Fibroblast of skin of left quadriceps (primary cell): ENCODE results near the gene BCL11A.

Source experiments
- DNase-seq, 2 experiments: peaks; one replicate each; pipeline ENCODE4 v3.0.0-alpha.2; 2013; ENCODE audit warnings: low read depth in 2 of 2

BCL11A gene

DNA sequence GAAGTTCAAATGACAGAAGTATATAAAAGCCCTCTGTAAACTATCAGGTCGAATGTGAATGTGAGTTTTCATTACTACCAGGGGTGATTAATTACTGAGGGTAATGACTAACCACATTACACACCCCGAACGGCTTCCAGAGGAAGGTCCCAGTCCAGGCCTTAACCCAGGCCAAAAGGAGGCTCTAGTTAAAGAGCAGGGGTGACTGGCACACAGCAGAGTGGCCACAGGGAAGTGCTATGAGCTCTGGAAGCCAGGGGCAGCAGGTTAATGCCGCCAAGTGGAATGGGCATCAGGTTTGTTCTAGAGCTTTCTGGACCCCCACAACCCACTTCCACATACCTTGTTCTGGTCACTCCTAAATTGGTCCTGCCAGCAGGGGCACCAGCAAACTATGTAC is 87.7 kb downstream of the BCL11A start:
- DNase-seq = no peak

- no peak for DNase-seq
Measured at GRCh38 chr2:60463249-60463648, 90.2 kb downstream of the BCL11A start.

GRCh38 chr2:60461421-60462108 is 91.9 kb downstream of the BCL11A start:
- no peak for DNase-seq

DNA sequence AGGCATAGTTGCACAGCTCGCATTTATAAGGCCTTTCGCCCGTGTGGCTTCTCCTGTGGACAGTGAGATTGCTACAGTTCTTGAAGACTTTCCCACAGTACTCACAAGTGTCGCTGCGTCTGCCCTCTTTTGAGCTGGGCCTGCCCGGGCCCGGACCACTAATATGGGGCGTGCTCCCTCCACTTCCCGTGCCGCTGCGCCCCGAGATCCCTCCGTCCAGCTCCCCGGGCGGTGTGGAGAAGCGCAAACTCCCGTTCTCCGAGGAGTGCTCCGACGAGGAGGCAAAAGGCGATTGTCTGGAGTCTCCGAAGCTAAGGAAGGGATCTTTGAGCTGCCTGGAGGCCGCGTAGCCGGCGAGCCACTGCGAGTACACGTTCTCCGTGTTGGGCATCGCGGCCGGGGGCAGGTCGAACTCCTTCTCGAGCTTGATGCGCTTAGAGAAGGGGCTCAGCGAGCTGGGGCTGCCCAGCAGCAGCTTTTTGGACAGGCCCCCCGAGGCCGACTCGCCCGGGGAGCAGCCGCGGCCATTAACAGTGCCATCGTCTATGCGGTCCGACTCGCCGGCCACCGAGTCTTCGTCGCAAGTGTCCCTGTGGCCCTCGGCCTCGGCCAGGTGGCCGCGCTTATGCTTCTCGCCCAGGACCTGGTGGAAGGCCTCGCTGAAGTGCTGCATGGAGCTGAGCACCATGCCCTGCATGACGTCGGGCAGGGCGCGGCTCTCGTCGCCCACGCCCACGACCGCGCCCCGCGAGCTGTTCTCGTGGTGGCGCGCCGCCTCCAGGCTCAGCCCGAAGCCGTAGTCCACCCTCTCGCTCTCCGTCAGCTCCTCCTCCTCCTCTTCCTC is 92.7 kb downstream of the BCL11A start:
- no peak for DNase-seq

DNA sequence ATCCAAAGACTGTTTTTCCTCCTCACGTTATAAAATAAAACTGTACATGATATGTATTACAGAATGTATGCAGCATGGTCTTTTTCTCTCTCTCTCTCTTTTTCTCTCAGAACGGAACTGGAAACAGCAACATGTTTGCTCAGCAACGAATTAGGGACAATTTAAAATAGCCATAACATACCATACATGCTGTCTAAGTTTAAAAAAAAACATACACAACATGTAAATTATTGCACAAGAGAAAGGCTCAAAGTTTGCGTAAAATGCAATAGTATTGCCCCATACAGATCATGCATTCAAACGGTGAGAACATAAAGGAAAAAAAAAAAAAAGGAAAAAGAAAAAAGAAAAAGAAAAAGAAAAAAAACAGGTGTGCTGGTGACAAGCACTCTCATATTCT is 93.6 kb downstream of the BCL11A start:
- DNase-seq = no peak

DNA sequence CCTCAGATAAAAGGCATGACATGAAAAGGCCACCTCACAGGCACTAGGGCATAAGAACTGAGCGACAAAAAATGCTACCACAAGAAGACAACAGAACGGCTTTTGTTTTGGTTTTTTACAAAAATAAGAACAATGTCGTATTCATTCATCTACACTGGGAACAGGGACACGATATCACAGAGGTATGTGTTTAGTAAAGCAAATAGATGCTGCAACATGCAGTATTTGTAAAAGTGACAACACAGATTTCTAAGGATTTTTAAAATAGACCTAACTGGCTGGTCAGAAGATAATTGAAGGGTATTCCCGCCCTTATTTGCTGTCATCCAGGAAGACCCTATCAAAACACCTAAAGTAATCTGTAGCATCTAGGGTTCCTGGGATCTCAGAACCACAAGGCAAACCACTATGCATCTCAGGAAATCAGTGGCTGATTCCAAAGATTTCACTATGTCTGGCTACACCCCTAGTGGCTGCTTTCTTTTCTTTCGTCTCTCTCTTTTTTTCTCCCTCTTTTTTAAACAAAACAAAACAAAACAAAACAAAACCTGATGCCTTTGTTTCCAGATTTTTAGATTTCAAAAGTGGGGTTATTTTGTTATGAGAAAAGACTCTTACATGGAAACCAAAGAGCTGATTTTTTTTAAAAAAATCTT is 97.2 kb downstream of the BCL11A start:
- DNase-seq = no peak

- no peak for DNase-seq
Measured at GRCh38 chr2:60453872-60454271, 99.6 kb downstream of the BCL11A start.

GRCh38 chr2:60453301-60453700 is 100.2 kb downstream of the BCL11A start:
- no peak for DNase-seq

GRCh38 chr2:60450488-60450887 is 103.0 kb downstream of the BCL11A start:
- DNase-seq = no peak

DNA sequence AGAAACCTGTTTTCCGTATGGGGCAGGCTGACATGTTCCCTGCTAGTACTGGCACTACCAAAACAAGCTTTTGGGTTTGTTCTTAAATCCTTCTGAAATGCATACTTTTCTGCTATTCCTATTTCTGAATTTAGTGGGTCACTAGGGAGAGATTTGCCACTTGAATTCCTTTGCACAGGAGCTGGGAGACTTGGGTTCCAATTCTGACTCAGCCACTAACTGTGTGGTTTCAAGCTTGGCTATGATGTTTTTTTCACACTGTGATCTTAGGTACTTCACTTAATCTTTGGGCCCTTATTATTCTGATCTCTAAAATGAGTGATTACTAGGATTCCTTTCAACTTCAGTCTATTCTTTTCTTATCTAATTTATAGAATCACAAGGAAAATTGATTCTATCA is 105.5 kb downstream of the BCL11A start:
- no peak for DNase-seq

DNA sequence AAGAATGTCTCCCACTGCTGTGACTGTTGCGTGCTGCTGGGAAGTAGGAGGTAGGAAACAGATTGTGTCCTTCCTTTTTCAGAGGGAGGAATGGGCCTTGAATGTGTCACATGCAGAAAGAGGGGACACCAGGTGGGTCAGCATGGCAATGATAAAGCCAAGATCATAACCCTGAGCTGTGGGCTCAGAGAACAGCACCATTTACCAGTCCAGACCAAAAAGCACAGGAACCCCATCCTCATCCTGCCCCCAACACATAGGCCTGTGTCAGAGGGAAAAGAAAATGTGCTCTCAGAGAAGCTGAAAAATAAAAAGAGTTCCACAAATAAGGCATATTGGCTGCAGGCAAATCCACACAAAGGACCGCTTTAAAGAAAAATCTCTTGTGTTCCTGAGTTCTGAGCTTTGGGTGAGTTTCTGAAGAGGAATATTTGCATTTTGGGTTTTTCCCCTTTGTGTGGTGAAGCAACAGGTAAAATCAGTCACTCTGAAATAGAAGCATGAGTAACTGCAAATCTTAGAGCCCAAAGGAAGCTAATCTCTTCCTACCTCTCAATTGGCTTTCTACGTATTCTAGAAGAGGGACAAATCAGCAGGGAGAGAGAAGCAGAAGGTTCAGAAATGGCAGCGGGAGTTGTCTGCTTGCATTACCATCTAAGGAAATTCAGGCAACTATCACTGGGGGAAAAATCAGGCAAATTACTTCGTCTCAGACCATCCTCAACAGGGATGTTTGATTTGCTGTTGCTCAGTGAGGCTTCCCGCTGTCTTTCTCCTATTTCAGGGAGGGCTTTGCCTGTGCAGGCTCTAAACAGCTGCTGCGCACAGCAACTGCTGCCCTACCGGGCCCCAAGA is 106.8 kb downstream of the BCL11A start:
- no peak for DNase-seq

DNA sequence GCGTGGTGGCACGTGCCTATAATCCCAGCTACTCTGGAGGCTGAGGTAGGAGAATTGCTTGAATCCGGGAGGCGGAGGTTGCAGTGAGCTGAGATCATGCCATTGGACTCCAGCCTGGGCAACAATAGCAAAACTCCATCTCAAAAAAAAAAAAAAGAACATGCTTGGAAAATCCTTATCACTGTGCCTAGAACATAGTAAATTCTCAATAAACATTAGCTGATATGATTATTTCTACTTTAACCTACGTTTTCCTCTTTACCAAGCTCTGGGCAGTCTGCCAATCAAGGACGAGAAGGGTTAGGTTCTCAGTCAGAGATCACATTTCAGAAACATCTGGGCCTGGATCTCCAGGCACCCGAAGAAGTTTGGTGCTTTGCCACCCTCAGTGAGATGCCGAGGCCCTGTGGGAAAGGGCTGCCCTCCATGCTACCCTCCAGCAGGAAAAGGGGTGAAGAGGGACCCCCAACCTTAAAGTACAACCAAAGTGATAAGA is 107.7 kb downstream of the BCL11A start:
- peak; percentile 34 to 37 for DNase-seq

DNA sequence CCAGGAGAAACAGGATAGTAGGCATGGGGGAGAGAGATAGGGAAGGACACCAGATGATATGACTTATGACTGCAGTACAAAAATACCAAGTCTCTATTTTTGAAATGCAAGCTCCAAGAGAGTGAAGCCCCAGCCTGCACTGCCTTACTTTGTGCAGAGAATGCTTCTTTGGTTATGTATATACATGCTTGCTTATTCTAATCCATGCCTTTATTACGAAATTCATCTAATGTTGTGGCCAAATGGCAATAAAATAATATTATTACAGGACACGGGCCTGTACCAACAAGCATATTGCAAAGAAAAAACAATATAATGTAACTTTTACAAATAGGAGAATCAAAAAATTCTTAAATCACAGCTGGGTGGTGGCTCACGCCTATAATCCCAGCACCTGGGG is 110.8 kb downstream of the BCL11A start:
- peak in 1 of 2 experiments; percentile 27 for DNase-seq

GRCh38 chr2:60441800-60442199 is 111.7 kb downstream of the BCL11A start:
- DNase-seq = peak; percentile 82 to 85

DNA sequence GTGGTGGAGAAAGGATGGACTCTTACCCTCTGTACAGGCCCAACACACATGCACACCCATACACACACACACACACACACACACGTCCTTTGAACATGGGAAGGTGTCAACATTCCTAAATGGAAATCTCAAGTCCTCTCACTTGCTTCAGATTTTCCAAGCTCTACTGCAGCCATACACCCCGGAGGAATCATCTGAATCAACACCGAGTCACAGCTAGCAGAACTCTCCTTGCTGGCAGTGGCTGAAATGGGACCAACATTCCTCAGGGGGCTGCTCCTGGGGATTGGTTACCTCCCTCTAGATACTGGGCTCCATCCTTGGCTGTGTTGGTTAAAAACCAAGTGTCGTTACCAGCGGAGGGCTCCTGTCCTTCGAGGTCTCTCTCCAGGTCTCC is 112.7 kb downstream of the BCL11A start:
- DNase-seq = no peak

DNA sequence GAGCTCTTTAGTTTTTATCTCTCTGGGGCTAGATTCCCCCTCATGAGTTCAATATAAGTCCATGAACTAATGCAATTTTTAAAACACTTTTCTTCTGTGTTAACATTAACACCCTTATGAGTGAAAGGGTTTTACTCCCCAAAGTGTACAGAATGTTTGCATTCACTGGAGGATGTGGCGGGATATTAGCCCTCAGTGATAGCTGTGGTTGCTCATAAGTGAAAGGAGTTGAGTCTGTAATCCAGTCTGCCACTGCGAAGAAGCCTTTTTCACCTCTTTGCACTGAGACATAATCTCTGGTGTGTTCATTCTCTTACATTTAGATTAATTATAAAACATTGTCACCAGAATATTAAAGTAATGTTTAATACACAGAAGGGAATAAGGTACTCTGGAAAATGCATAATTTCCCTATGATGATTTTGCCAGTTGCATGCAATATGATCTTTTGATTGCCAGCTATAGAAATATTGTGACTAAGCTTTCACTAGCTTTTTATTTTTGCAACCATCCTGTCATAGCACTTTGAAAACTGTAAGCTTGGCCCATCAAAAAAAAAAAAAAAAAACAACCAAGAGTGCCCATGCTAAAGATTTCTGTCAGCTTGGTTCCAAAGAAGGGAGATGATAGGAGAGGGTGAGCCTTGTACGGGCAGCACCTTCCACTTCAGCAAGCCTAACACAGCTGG is 113.2 kb downstream of the BCL11A start:
- no peak for DNase-seq

GRCh38 chr2:60439219-60439974 is 114.1 kb downstream of the BCL11A start:
- no peak for DNase-seq

DNA sequence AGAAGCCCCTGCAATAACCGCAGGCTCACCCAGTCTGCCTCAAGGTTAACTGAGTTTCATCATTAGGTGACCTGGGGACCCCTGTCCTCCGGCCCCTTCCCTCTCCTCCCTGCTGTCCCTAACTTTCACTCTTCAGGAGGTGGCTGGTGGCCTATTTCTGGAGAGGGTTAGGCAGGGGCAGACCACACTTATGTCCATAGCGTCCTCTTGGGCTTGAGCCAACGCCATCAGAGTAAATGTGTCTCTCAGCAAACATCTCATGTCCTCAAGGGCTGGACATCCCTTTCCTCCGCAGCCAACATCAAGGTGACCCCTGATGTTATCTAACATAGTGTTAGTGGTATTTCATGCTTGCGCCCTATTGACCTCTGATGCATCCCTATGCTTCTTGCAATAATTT is 114.8 kb downstream of the BCL11A start:
- DNase-seq = no peak

GRCh38 chr2:60438131-60438530 is 115.3 kb downstream of the BCL11A start:
- DNase-seq = no peak

DNA sequence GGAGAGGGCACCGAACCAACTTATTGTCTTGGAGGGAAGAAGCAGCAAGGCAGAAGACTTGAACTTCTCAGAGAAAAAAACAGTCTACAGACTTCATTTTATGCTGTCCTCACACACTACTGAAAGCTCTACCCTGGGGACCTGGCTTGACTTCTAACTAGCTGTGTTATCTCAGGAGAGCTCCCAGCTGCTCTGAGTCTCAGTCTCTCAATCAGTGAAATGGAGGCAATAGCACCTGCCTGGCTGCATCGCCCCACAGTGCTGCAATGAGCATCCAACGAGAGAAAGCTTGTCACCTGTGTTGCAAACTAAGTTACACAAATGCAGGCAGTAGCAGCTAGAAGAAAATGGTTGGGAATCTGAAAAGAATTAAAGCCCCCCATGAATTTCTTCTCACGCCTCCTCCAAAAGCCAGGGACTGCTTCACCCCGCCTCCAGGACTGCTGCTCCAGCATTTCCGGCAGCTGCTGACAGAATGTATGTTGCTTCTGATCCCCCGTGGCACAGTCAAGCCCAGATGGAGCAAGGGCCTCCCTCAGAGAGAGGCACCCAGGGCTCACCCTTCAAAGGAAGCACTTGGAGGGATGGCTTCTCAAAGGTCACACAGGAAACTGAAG is 116.3 kb downstream of the BCL11A start:
- DNase-seq = no peak
